Measurements from ENCODE around the gene SRXN1.
"Not testable (repeated sequence)": the region's sequence is repeated elsewhere in the genome, so short reads cannot be mapped to it uniquely, and the experiment has no call there.

Gene SRXN1

GRCh38 chr20:652615-653109 lies 338 bp downstream of the SRXN1 start:
- peaks cover 27% of the 10 kb centered on the region for H3K4me1 Mint-ChIP-seq (ENCODE audit: low read depth)
- H3K27me3 Mint-ChIP-seq = peaks cover 7% of the 10 kb centered on the region
- H3K4me3 Mint-ChIP-seq = peak overlapping the region; percentile 89
- H3K27ac Mint-ChIP-seq = peak overlapping the region; percentile 83
- H3K36me3 Mint-ChIP-seq = peaks cover 8% of the 10 kb centered on the region
- H3K9me3 Mint-ChIP-seq (ENCODE audit: low read depth) = no peaks in the 10 kb centered on the region

- Mint-ChIP-seq H3K36me3 (peaks cover 8% of the 10 kb centered on the region), H3K27ac (peak overlapping the region; percentile 83), H3K4me3 (peak overlapping the region; percentile 89), H3K9me3 (ENCODE audit: low read depth) (no peaks in the 10 kb centered on the region), H3K27me3 (peaks cover 5% of the 10 kb centered on the region), H3K4me1 (ENCODE audit: low read depth) (peaks cover 27% of the 10 kb centered on the region)
These were observed 1.0 kb downstream of the SRXN1 start for GRCh38 chr20:651713-652614.

- Mint-ChIP-seq H3K9me3 (ENCODE audit: low read depth) (no peaks in the 10 kb centered on the region), H3K27me3 (peaks cover 5% of the 10 kb centered on the region), H3K36me3 (peaks cover 8% of the 10 kb centered on the region), H3K4me3 (peak overlapping the region; percentile 89), H3K4me1 (ENCODE audit: low read depth) (peaks cover 27% of the 10 kb centered on the region), H3K27ac (peak overlapping the region; percentile 54)
These were observed 2.0 kb downstream of the SRXN1 start for GRCh38 chr20:650954-651353.

GRCh38 chr20:650281-650680 lies 2.7 kb downstream of the SRXN1 start:
- Mint-ChIP-seq H3K4me1 (ENCODE audit: low read depth) (peaks cover 27% of the 10 kb centered on the region), H3K36me3 (peaks cover 8% of the 10 kb centered on the region), H3K4me3 (peak overlapping the region; percentile 89), H3K9me3 (ENCODE audit: low read depth) (no peaks in the 10 kb centered on the region), H3K27ac (no peak overlapping the region), H3K27me3 (peaks cover 2% of the 10 kb centered on the region)

- H3K27ac Mint-ChIP-seq = no peak overlapping the region
- peaks cover 17% of the 10 kb centered on the region for H3K4me1 Mint-ChIP-seq (ENCODE audit: low read depth)
- H3K27me3 Mint-ChIP-seq = peaks cover 6% of the 10 kb centered on the region
- no peaks in the 10 kb centered on the region for H3K9me3 Mint-ChIP-seq (ENCODE audit: low read depth)
- no peak overlapping the region for H3K4me3 Mint-ChIP-seq
- peaks cover 8% of the 10 kb centered on the region for H3K36me3 Mint-ChIP-seq
These were observed 5.5 kb downstream of the SRXN1 start for GRCh38 chr20:647479-648019.

GRCh38 chr20:646868-647233 lies 6.1 kb downstream of the SRXN1 start:
- no peak overlapping the region for H3K27ac Mint-ChIP-seq
- peaks cover 6% of the 10 kb centered on the region for H3K27me3 Mint-ChIP-seq
- H3K9me3 Mint-ChIP-seq (ENCODE audit: low read depth) = no peaks in the 10 kb centered on the region
- H3K4me3 Mint-ChIP-seq = no peak overlapping the region
- peaks cover 7% of the 10 kb centered on the region for H3K36me3 Mint-ChIP-seq
- peaks cover 10% of the 10 kb centered on the region for H3K4me1 Mint-ChIP-seq (ENCODE audit: low read depth)

- Mint-ChIP-seq H3K36me3 (peaks cover 7% of the 10 kb centered on the region), H3K27me3 (peaks cover 6% of the 10 kb centered on the region), H3K4me1 (ENCODE audit: low read depth) (peaks cover 8% of the 10 kb centered on the region), H3K4me3 (no peak overlapping the region), H3K9me3 (ENCODE audit: low read depth) (no peaks in the 10 kb centered on the region), H3K27ac (no peak overlapping the region)
These were observed 6.7 kb downstream of the SRXN1 start for GRCh38 chr20:646107-646867.

GRCh38 chr20:645318-646106 lies 7.5 kb downstream of the SRXN1 start:
- Mint-ChIP-seq H3K4me3 (no peak overlapping the region), H3K9me3 (ENCODE audit: low read depth) (no peaks in the 10 kb centered on the region), H3K27me3 (peaks cover 6% of the 10 kb centered on the region), H3K36me3 (peaks cover 7% of the 10 kb centered on the region), H3K27ac (no peak overlapping the region), H3K4me1 (ENCODE audit: low read depth) (peaks cover 8% of the 10 kb centered on the region)

- Mint-ChIP-seq H3K27me3 (peaks cover 6% of the 10 kb centered on the region), H3K36me3 (peaks cover 7% of the 10 kb centered on the region), H3K27ac (no peak overlapping the region), H3K4me1 (ENCODE audit: low read depth) (peaks cover 8% of the 10 kb centered on the region), H3K4me3 (no peak overlapping the region), H3K9me3 (ENCODE audit: low read depth) (no peaks in the 10 kb centered on the region)
These were observed 8.2 kb downstream of the SRXN1 start for GRCh38 chr20:644692-645317.

GRCh38 chr20:642398-643174 lies 10.4 kb downstream of the SRXN1 start:
- Mint-ChIP-seq H3K27ac (no peak overlapping the region), H3K4me3 (peak overlapping the region; percentile 60), H3K27me3 (peaks cover 6% of the 10 kb centered on the region), H3K9me3 (ENCODE audit: low read depth) (no peaks in the 10 kb centered on the region), H3K4me1 (ENCODE audit: low read depth) (peaks cover 8% of the 10 kb centered on the region), H3K36me3 (no peaks in the 10 kb centered on the region)

GRCh38 chr20:642013-642397 lies 11.0 kb downstream of the SRXN1 start:
- H3K4me1 Mint-ChIP-seq (ENCODE audit: low read depth); H3K27me3 Mint-ChIP-seq; H3K9me3 Mint-ChIP-seq (ENCODE audit: low read depth); H3K36me3 Mint-ChIP-seq; H3K4me3 Mint-ChIP-seq; H3K27ac Mint-ChIP-seq: not testable (repeated sequence)

- Mint-ChIP-seq H3K4me1 (ENCODE audit: low read depth) (peaks cover 8% of the 10 kb centered on the region), H3K27ac (no peak overlapping the region), H3K4me3 (peak overlapping the region; percentile 69), H3K36me3 (no peaks in the 10 kb centered on the region), H3K27me3 (peaks cover 6% of the 10 kb centered on the region), H3K9me3 (ENCODE audit: low read depth) (no peaks in the 10 kb centered on the region)
These were observed 11.5 kb downstream of the SRXN1 start for GRCh38 chr20:641516-641875.

- Mint-ChIP-seq H3K36me3 (no peaks in the 10 kb centered on the region), H3K4me1 (ENCODE audit: low read depth) (peaks cover 8% of the 10 kb centered on the region), H3K9me3 (ENCODE audit: low read depth) (no peaks in the 10 kb centered on the region), H3K4me3 (peak overlapping the region; percentile 69), H3K27me3 (peaks cover 6% of the 10 kb centered on the region), H3K27ac (peak overlapping the region; percentile 16)
These were observed 12.1 kb downstream of the SRXN1 start for GRCh38 chr20:640674-641515.
